ENCODE results near the gene PLXDC2. TPM values are rescaled to one million over a fixed set of nuclear protein-coding genes. Genes with fewer than 3 reads are reported as not detected.
A peak's percentile ranks its signal among the peaks of the same experiment; 100 is the strongest.

Gene PLXDC2
- total and polyA plus RNA-seq, 8 donors: 2.1 to 57.2 (median 11.2) TPM

- H3K27ac ChIP-seq: no peak overlapping the region
- TF ChIP-seq CTCF (IDR thresholded peaks at IDR 0.05): no peak
- TF ChIP-seq POLR2A (IDR thresholded peaks at IDR 0.05): no peak
- no peak for TF ChIP-seq EP300 (IDR thresholded peaks at IDR 0.05)
- 79 to 87% (median 80%) methylated on average over 3 of the region's 3 CpGs for WGBS, 5 donors
- H3K4me3 ChIP-seq: no peak overlapping the region
- intact Hi-C loops (cut with DNase I; ENCODE audit: low total_unique reads): no loop called here
- no peaks in the 10 kb centered on the region for H3K9me3 ChIP-seq
- H3K36me3 ChIP-seq: no peaks in the 10 kb centered on the region
- H3K4me1 ChIP-seq: peaks cover 9 to 33% (median 25%) of the 10 kb centered on the region in 4 donors
- DNase-seq: no peak
- peaks cover 0 to 42% (median 32%) of the 10 kb centered on the region in 3 donors for H3K27me3 ChIP-seq
Measured at GRCh38 chr10:19812976-19813375, 3.3 kb upstream of the PLXDC2 start.

- H3K27ac ChIP-seq: peak overlapping the region; percentile 44 to 91 (median 85)
- peaks cover 9 to 33% (median 25%) of the 10 kb centered on the region in 4 donors for H3K4me1 ChIP-seq
- peak in 1 of 2 donors; percentile 70 for DNase-seq
- peaks cover 0 to 49% (median 32%) of the 10 kb centered on the region in 3 donors for H3K27me3 ChIP-seq
- intact Hi-C loops (cut with DNase I; ENCODE audit: low total_unique reads): no loop called here
- WGBS, 5 donors: 2 to 5% (median 3%) methylated on average over 29 to 33 of the region's 33 CpGs
- H3K36me3 ChIP-seq: no peaks in the 10 kb centered on the region
- TF ChIP-seq CTCF (IDR thresholded peaks at IDR 0.05): no peak
- TF ChIP-seq EP300 (IDR thresholded peaks at IDR 0.05): no peak
- no peak for TF ChIP-seq POLR2A (IDR thresholded peaks at IDR 0.05)
- no peaks in the 10 kb centered on the region for H3K9me3 ChIP-seq
- H3K4me3 ChIP-seq: peak overlapping the region; percentile 64 to 90 (median 70)
Measured at GRCh38 chr10:19815036-19815730, 1.0 kb upstream of the PLXDC2 start.

- Histone ChIP-seq H3K9me3 (no peaks in the 10 kb centered on the region), H3K27ac (peak overlapping the region; percentile 73 to 91 (median 85)), H3K4me1 (peaks cover 9 to 33% (median 25%) of the 10 kb centered on the region in 4 donors), H3K4me3 (peak overlapping the region; percentile 64 to 90 (median 70)), H3K36me3 (no peaks in the 10 kb centered on the region), H3K27me3 (peaks cover 0 to 49% (median 32%) of the 10 kb centered on the region in 3 donors)
- WGBS, 5 donors: 0 to 2% (median 2%) methylated on average over 18 to 56 of the region's 57 CpGs
- TF ChIP-seq EP300 (IDR thresholded peaks at IDR 0.05) (no peak), POLR2A (IDR thresholded peaks at IDR 0.05) (no peak), POLR2AphosphoS5 (IDR thresholded peaks at IDR 0.05) (peak in 1 of 3 donors; percentile 30), CTCF (IDR thresholded peaks at IDR 0.05) (no peak)
- intact Hi-C loops (cut with DNase I; ENCODE audit: low total_unique reads): no loop called here
- peak; percentile 35 to 92 for DNase-seq
Measured at GRCh38 chr10:19815731-19816410, 361 bp upstream of the PLXDC2 start.

GRCh38 chr10:19817231-19817933 is 1.1 kb downstream of the PLXDC2 start:
- TF ChIP-seq CTCF (IDR thresholded peaks at IDR 0.05) (no peak), EP300 (IDR thresholded peaks at IDR 0.05) (no peak), POLR2AphosphoS5 (IDR thresholded peaks at IDR 0.05) (no peak), POLR2A (IDR thresholded peaks at IDR 0.05) (no peak)
- DNase-seq: peak in 1 of 2 donors; percentile 70
- Histone ChIP-seq H3K9me3 (no peaks in the 10 kb centered on the region), H3K27ac (peak overlapping the region in 4 of 5 donors; percentile 79 to 91 (median 87)), H3K27me3 (peaks cover 0 to 49% (median 32%) of the 10 kb centered on the region in 3 donors), H3K36me3 (no peaks in the 10 kb centered on the region), H3K4me3 (peak overlapping the region; percentile 64 to 90 (median 70)), H3K4me1 (peaks cover 9 to 33% (median 25%) of the 10 kb centered on the region in 4 donors)
- 1 to 3% (median 2%) methylated on average over 19 to 27 of the region's 27 CpGs for WGBS, 5 donors
- intact Hi-C loops (cut with DNase I; ENCODE audit: low total_unique reads): no loop called here
